OCI-LY7 (cell line): ENCODE results near the gene BAHD1. TPM values are rescaled to one million over a fixed set of nuclear protein-coding genes. Genes with fewer than 3 reads are reported as not detected.

Experiments
- BruUV-seq: library from RNA; stranded (reverse); fragments of 400-500 nt; replicated peaks from 2 replicates; lab custom pipeline; 2021; lab: Mats Ljungman, UMichigan
- CTCF ChIA-PET: fragments of 300-600 bp; sonication (Branson Sonifier 250); formaldehyde crosslinking; loops from one replicate; lab custom pipeline; 2022; ENCODE audit warnings: antibody characterized with exemption; ENCODE audit not compliant: unreplicated experiment; lab: Charles Lee
- POLR2A ChIA-PET: fragments of 300-600 bp; sonication (Branson Sonifier 250); formaldehyde crosslinking; loops from one replicate; lab custom pipeline; 2022; ENCODE audit warnings: antibody characterized with exemption; lab: Charles Lee
- DNase-seq: peaks from one replicate; pipeline ENCODE4 v3.0.0-alpha.2; 2015; ENCODE audit warnings: low spot score
- H2AFZ ChIP-seq: fragments of 200-600 bp; sonication (generic), shearing (Covaris generic); 2 replicates; pipeline ENCODE4 v1.6.1; 2014; ENCODE audit warnings: mild to moderate bottlenecking, antibody characterized with exemption, low read length, moderate library complexity
- H3K27ac ChIP-seq: fragments of 200-600 bp; sonication (generic); 2 replicates; pipeline ENCODE4 v1.5.1; 2014; ENCODE audit warnings: mixed run types, low read depth, mild to moderate bottlenecking, moderate library complexity, low read length, inconsistent platforms; ENCODE audit not compliant: poor library complexity, severe bottlenecking
- H3K36me3 ChIP-seq: fragments of 200-600 bp; sonication (generic); 2 replicates; pipeline ENCODE4 v1.6.1; 2014; ENCODE audit warnings: mild to moderate bottlenecking, antibody characterized with exemption, low read length, moderate library complexity, mixed read lengths; ENCODE audit not compliant: insufficient read depth
- H3K4me1 ChIP-seq: fragments of 200-600 bp; sonication (generic); 2 replicates; pipeline ENCODE4 v1.5.1; 2014; ENCODE audit warnings: mild to moderate bottlenecking, low read length; ENCODE audit not compliant: insufficient read depth, poor library complexity, severe bottlenecking
- H3K4me2 ChIP-seq: fragments of 200-600 bp; sonication (generic); 2 replicates; pipeline ENCODE4 v1.6.1; 2014; ENCODE audit warnings: mild to moderate bottlenecking, low read length
- H3K4me3 ChIP-seq: fragments of 200-600 bp; sonication (generic); 2 replicates; pipeline ENCODE4 v1.5.1; 2014; ENCODE audit warnings: mild to moderate bottlenecking, low read depth, low read length; ENCODE audit not compliant: poor library complexity, severe bottlenecking
- H3K79me2 ChIP-seq: fragments of 200-600 bp; sonication (generic); 2 replicates; pipeline ENCODE4 v1.6.1; 2016; ENCODE audit warnings: low read depth, mild to moderate bottlenecking, low read length, moderate library complexity, mixed read lengths; ENCODE audit not compliant: insufficient read depth
- H3K9me2 ChIP-seq: fragments of 200-600 bp; sonication (generic); 2 replicates; pipeline ENCODE4 v1.6.1; 2016; ENCODE audit warnings: mild to moderate bottlenecking, low read length, mixed read lengths; ENCODE audit not compliant: insufficient read depth
- H3K9me3 ChIP-seq: fragments of 200-600 bp; sonication (generic); 2 replicates; pipeline ENCODE4 v1.6.1; 2014; ENCODE audit warnings: mild to moderate bottlenecking, mixed run types, low read length, mixed read lengths
- H4K20me1 ChIP-seq: fragments of 200-600 bp; sonication (generic); 2 replicates; pipeline ENCODE4 v1.6.1; 2014; ENCODE audit warnings: mild to moderate bottlenecking, antibody characterized with exemption, low read length, moderate library complexity, mixed read lengths; ENCODE audit not compliant: insufficient read depth
- EZH2phosphoT487 ChIP-seq: fragments of 200-600 bp; sonication (generic); IDR thresholded peaks from 2 replicates; pipeline ENCODE4 v1.6.1; 2018; ENCODE audit warnings: low read depth, borderline replicate concordance, mild to moderate bottlenecking, mixed run types, antibody characterized with exemption, low read length, moderate library complexity, mixed read lengths
- intact Hi-C: fragments of 100-400 bp; cut with micrococcal nuclease; formaldehyde crosslinking; loops from one replicate; pipeline ENCODE4 v1.10.0; 2022; ENCODE audit not compliant: unreplicated experiment
- total RNA-seq, 2 experiments: library from RNA; depleted of rRNA in 1 of 2; stranded (reverse); fragments of >200 nt in 1 of 2; shearing (Covaris generic) in 1 of 2; gene quantifications; 2 replicates each; pipeline ENCODE4 v1.2.3, GENCODE V29; 2014 to 2022
- TF ChIP-seq, protein P1 (sequence below): fragments of 200-600 bp; sonication (generic); conservative IDR thresholded peaks from 2 replicates; pipeline ENCODE4 v1.5.1; 2014; ENCODE audit warnings: mild to moderate bottlenecking, antibody characterized with exemption, low read length, moderate library complexity, mixed read lengths

The BAHD1 gene
- total RNA-seq, 2 experiments from 2014 or later = 15.0 to 22.3 TPM

DNA sequence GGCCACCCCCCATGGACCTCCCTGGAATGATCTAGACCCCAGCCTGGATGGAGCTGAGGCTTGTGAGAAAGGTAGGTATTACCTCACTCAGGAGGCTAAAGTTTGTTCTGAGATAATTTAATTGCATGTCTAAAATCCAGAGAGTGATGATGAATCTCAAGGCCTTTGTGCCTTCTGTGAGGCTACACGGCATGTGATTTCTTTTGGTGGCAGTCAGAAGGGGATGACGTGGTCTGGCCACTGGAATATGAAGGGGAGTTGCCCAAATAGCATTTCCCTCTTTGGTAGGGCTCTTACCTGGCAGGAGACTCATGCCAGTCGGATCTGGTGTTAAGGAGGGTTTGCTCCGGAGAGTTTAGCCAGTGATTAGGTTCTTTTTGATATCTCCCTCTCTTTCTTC lies 2.5 kb downstream of the BAHD1 start:
- DNase-seq = no peak
- Histone ChIP-seq H4K20me1 (peaks cover 28% of the 10 kb centered on the region), H3K79me2 (peaks cover 23% of the 10 kb centered on the region; the same call in 1 of the 2 replicates), H3K9me2 (no peaks in the 10 kb centered on the region), H2AFZ (no peak overlapping the region), H3K4me3 (no peak overlapping the region), H3K4me1 (peaks cover 21% of the 10 kb centered on the region), H3K27ac (no peak overlapping the region), H3K36me3 (no peaks in the 10 kb centered on the region), H3K4me2 (peak overlapping the region; percentile 90; the same call in 1 of the 2 replicates), H3K9me3 (no peaks in the 10 kb centered on the region)
- ChIA-PET CTCF (no interaction called here), POLR2A (interaction anchor here (1.2 kb wide), 1 partner anchor 8 kb away, joined by 4 read pairs; no protein-coding TSS in a partner anchor)
- no TSS peak for BruUV-seq
- no peak for TF ChIP-seq EZH2phosphoT487
- TF ChIP-seq, protein P1, sequence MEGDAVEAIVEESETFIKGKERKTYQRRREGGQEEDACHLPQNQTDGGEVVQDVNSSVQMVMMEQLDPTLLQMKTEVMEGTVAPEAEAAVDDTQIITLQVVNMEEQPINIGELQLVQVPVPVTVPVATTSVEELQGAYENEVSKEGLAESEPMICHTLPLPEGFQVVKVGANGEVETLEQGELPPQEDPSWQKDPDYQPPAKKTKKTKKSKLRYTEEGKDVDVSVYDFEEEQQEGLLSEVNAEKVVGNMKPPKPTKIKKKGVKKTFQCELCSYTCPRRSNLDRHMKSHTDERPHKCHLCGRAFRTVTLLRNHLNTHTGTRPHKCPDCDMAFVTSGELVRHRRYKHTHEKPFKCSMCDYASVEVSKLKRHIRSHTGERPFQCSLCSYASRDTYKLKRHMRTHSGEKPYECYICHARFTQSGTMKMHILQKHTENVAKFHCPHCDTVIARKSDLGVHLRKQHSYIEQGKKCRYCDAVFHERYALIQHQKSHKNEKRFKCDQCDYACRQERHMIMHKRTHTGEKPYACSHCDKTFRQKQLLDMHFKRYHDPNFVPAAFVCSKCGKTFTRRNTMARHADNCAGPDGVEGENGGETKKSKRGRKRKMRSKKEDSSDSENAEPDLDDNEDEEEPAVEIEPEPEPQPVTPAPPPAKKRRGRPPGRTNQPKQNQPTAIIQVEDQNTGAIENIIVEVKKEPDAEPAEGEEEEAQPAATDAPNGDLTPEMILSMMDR = no peak
- intact Hi-C loops = no loop called here

DNA sequence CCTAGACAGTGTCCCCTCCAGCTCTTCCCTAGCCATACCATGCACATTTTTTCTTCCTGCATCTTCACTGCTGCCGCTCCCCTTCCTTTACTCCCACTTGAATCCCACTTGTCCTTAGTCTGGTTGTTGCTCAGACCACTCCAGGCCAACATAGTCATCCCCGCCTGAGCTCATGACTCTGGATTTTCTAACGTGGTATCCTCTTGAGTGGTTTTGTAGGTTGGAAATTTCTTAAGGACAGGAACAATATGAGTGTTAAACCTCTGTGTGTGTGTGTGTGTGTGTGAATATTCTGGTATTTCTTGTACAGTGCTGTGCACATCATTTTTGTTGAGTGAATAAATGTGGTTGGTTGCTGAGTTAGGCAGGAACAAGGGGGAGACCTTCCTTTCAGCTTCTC lies 3.1 kb downstream of the BAHD1 start:
- Histone ChIP-seq H3K9me2 (no peaks in the 10 kb centered on the region), H3K9me3 (no peaks in the 10 kb centered on the region), H2AFZ (no peak overlapping the region), H4K20me1 (peaks cover 28% of the 10 kb centered on the region), H3K4me3 (no peak overlapping the region), H3K79me2 (peaks cover 23% of the 10 kb centered on the region; the same call in 1 of the 2 replicates), H3K4me1 (peaks cover 21% of the 10 kb centered on the region), H3K4me2 (peak overlapping the region; percentile 90; the same call in 1 of the 2 replicates), H3K36me3 (no peaks in the 10 kb centered on the region), H3K27ac (no peak overlapping the region)
- CTCF ChIA-PET = no interaction called here
- intact Hi-C loops = no loop called here
- TF ChIP-seq, protein P1 = no peak
- no peak for TF ChIP-seq EZH2phosphoT487
- no peak for DNase-seq
- no TSS peak for BruUV-seq
- POLR2A ChIA-PET = no interaction called here

- H3K4me1 ChIP-seq = peaks cover 16% of the 10 kb centered on the region
- POLR2A ChIA-PET = interaction anchor here (0.6 to 1.4 kb wide), 7 partner anchors 40 to 1763 kb away, joined by 3 to 5 read pairs (median 3); partner anchors contain the start of gene VPS39
- no TSS peak for BruUV-seq
- TF ChIP-seq, protein P1 = no peak
- no peak overlapping the region for H3K4me3 ChIP-seq
- H3K4me2 ChIP-seq = no peak overlapping the region
- H3K9me2 ChIP-seq = no peaks in the 10 kb centered on the region
- peaks cover 28% of the 10 kb centered on the region for H4K20me1 ChIP-seq
- H3K9me3 ChIP-seq = no peaks in the 10 kb centered on the region
- peaks cover 23% of the 10 kb centered on the region; the same call in 1 of the 2 replicates for H3K79me2 ChIP-seq
- no peak for DNase-seq
- intact Hi-C loops = no loop called here
- H3K27ac ChIP-seq = no peak overlapping the region
- CTCF ChIA-PET = interaction anchor here (1.0 kb wide), 1 partner anchor 47 kb away, joined by 4 read pairs; no protein-coding TSS in a partner anchor
- no peak overlapping the region for H2AFZ ChIP-seq
- H3K36me3 ChIP-seq = no peaks in the 10 kb centered on the region
These were observed 4.0 kb downstream of the BAHD1 start for GRCh38 chr15:40444736-40445135.
